Activated CD4-positive, CD25-positive, alpha-beta regulatory T cell treated with anti-CD3 and anti-CD28 coated beads, Interleukin-2, amount 50 U/mL, for 72 hours (primary cell): ENCODE measurements around the gene EBF4.

Experiments used
- DNase-seq: peaks from one replicate; pipeline ENCODE4 v3.0.0; 2021

Gene EBF4

GRCh38 chr20:2760297-2760951 is 67.8 kb downstream of the EBF4 start:
- peak; percentile 3 for DNase-seq

- DNase-seq = peak; percentile 5
Measured at GRCh38 chr20:2760952-2761305, 68.3 kb downstream of the EBF4 start.

GRCh38 chr20:2761885-2762284 is 69.3 kb downstream of the EBF4 start:
- peak; percentile 4 for DNase-seq

- no peak for DNase-seq
Measured at GRCh38 chr20:2762578-2763131, 70.1 kb downstream of the EBF4 start.

GRCh38 chr20:2763186-2763585 is 70.6 kb downstream of the EBF4 start:
- DNase-seq = peak; percentile 1

GRCh38 chr20:2767768-2768631 is 75.4 kb downstream of the EBF4 start:
- DNase-seq = peak; percentile 18

GRCh38 chr20:2768632-2769015 is 76.0 kb downstream of the EBF4 start:
- DNase-seq = peak; percentile 12

GRCh38 chr20:2770091-2770490 is 77.5 kb downstream of the EBF4 start:
- peak; percentile 4 for DNase-seq

- DNase-seq = peak; percentile 17
Measured at GRCh38 chr20:2771631-2772080, 79.1 kb downstream of the EBF4 start.

- peak; percentile 3 for DNase-seq
Measured at GRCh38 chr20:2773812-2774211, 81.2 kb downstream of the EBF4 start.

- DNase-seq = peak; percentile 12
Measured at GRCh38 chr20:2775139-2775538, 82.6 kb downstream of the EBF4 start.

- no peak for DNase-seq
Measured at GRCh38 chr20:2778602-2779321, 86.2 kb downstream of the EBF4 start.

GRCh38 chr20:2780948-2781347 is 88.4 kb downstream of the EBF4 start:
- DNase-seq = no peak

GRCh38 chr20:2783908-2784566 is 91.5 kb downstream of the EBF4 start:
- no peak for DNase-seq

GRCh38 chr20:2793471-2793870 is 100.9 kb downstream of the EBF4 start:
- no peak for DNase-seq

- no peak for DNase-seq
Measured at GRCh38 chr20:2794202-2794748, 101.7 kb downstream of the EBF4 start.

GRCh38 chr20:2794866-2795447 is 102.4 kb downstream of the EBF4 start:
- no peak for DNase-seq

- DNase-seq = no peak
Measured at GRCh38 chr20:2795451-2795850, 102.9 kb downstream of the EBF4 start.

GRCh38 chr20:2796011-2796660 is 103.6 kb downstream of the EBF4 start:
- DNase-seq = no peak

GRCh38 chr20:2797136-2797983 is 104.8 kb downstream of the EBF4 start:
- no peak for DNase-seq
